Mesenchymal stem cell (in vitro differentiated cells and primary cell): ENCODE results near the gene TOX2.

Source experiments
- DNase-seq: peaks from one replicate; pipeline ENCODE4 v3.0.0-alpha.2; 2013
- H2AFZ ChIP-seq: one replicate; pipeline ENCODE4 v1.6.1; 2013; ENCODE audit warnings: low read depth, mild to moderate bottlenecking, control low read depth, inconsistent platforms, low read length, moderate library complexity
- H2AK5ac ChIP-seq: 2 replicates; pipeline ENCODE4 v1.6.1; 2013; ENCODE audit warnings: low read length, moderate library complexity, mild to moderate bottlenecking, inconsistent platforms; ENCODE audit not compliant: severe bottlenecking
- H2BK120ac ChIP-seq: one replicate; pipeline ENCODE4 v1.6.1; 2013; ENCODE audit warnings: low read depth, mild to moderate bottlenecking, inconsistent platforms, low read length, moderate library complexity
- H2BK12ac ChIP-seq, 2 experiments: one replicate each; pipeline ENCODE4 v1.6.1; 2013; ENCODE audit warnings: inconsistent platforms in 2 of 2, low read length in 2 of 2, mild to moderate bottlenecking in 2 of 2, moderate library complexity in 2 of 2, control low read depth in 1 of 2
- H2BK15ac ChIP-seq: one replicate; pipeline ENCODE4 v1.6.1; 2013; ENCODE audit warnings: mild to moderate bottlenecking, low read depth, inconsistent platforms; ENCODE audit not compliant: poor library complexity, severe bottlenecking
- H2BK5ac ChIP-seq: 2 replicates; pipeline ENCODE4 v1.6.1; 2013; ENCODE audit warnings: low read depth, mild to moderate bottlenecking, low read length, control low read depth, inconsistent platforms; ENCODE audit not compliant: poor library complexity, severe bottlenecking
- H3K14ac ChIP-seq, 2 experiments: one replicate each; pipeline ENCODE4 v1.6.1; 2013; ENCODE audit warnings: inconsistent platforms in 2 of 2, low read length in 2 of 2, control low read depth in 1 of 2, mild to moderate bottlenecking in 1 of 2, moderate library complexity in 1 of 2
- H3K18ac ChIP-seq, 2 experiments: one replicate each; pipeline ENCODE4 v1.6.1; 2013; ENCODE audit warnings: inconsistent platforms in 2 of 2, low read length in 2 of 2, control low read depth in 1 of 2, low read depth in 1 of 2, mild to moderate bottlenecking in 1 of 2
- H3K23ac ChIP-seq, 2 experiments: one replicate each; pipeline ENCODE4 v1.6.1; 2013; ENCODE audit warnings: inconsistent platforms in 2 of 2, low read length in 2 of 2, mild to moderate bottlenecking in 2 of 2, moderate library complexity in 2 of 2, control low read depth in 1 of 2
- H3K27ac ChIP-seq: 2 replicates; pipeline ENCODE4 v1.5.1; 2013; ENCODE audit warnings: mild to moderate bottlenecking, moderate library complexity, low read length, control low read depth, inconsistent platforms; ENCODE audit not compliant: poor library complexity, severe bottlenecking
- H3K27me3 ChIP-seq, 2 experiments: 2 replicates each; pipeline versions ENCODE4 v1.6.1 to v1.7.0; 2013; ENCODE audit warnings: low read length in 2 of 2, mild to moderate bottlenecking in 2 of 2, moderate library complexity in 2 of 2, control low read depth in 1 of 2, inconsistent platforms in 1 of 2; ENCODE audit not compliant: control insufficient read depth in 1 of 2, insufficient read depth in 1 of 2
- H3K36me3 ChIP-seq, 2 experiments: 2 replicates each; pipeline versions ENCODE4 v1.6.1 to v1.7.0; 2013; ENCODE audit warnings: low read length in 2 of 2, control low read depth in 1 of 2, inconsistent platforms in 1 of 2, low read depth in 1 of 2, mild to moderate bottlenecking in 1 of 2; ENCODE audit not compliant: insufficient read depth in 2 of 2, control insufficient read depth in 1 of 2
- H3K4ac ChIP-seq, 2 experiments: one replicate each; pipeline ENCODE4 v1.6.1; 2013; ENCODE audit warnings: inconsistent platforms in 2 of 2, low read length in 2 of 2, mild to moderate bottlenecking in 2 of 2, moderate library complexity in 2 of 2, control low read depth in 1 of 2, low read depth in 1 of 2
- H3K4me1 ChIP-seq: 2 replicates; pipeline ENCODE4 v1.6.1; 2013; ENCODE audit warnings: low read depth, low read length, control low read depth; ENCODE audit not compliant: control insufficient read depth, insufficient read depth
- H3K4me2 ChIP-seq: 2 replicates; pipeline ENCODE4 v1.6.1; 2013; ENCODE audit warnings: low read length, mild to moderate bottlenecking, inconsistent platforms; ENCODE audit not compliant: poor library complexity, severe bottlenecking
- H3K4me3 ChIP-seq, 2 experiments: 2 replicates each; pipeline versions ENCODE4 v1.5.1 to v1.7.0; 2013; ENCODE audit warnings: low read length in 2 of 2, mild to moderate bottlenecking in 2 of 2, control low read depth in 1 of 2, low read depth in 1 of 2; ENCODE audit not compliant: insufficient read depth in 1 of 2
- H3K79me1 ChIP-seq: replicated peaks from 2 replicates; pipeline ENCODE4 v1.6.1; 2013; ENCODE audit warnings: mild to moderate bottlenecking, control low read depth, low read length, inconsistent platforms; ENCODE audit not compliant: poor library complexity, severe bottlenecking
- H3K9ac ChIP-seq: 2 replicates; pipeline ENCODE4 v1.7.0; 2013; ENCODE audit warnings: mild to moderate bottlenecking, low read length, moderate library complexity
- H3K9me3 ChIP-seq: 2 replicates; pipeline ENCODE4 v1.7.0; 2013; ENCODE audit warnings: mild to moderate bottlenecking, low read length; ENCODE audit not compliant: control insufficient read depth
- H4K8ac ChIP-seq: one replicate; pipeline ENCODE4 v1.6.1; 2013; ENCODE audit warnings: inconsistent platforms, mild to moderate bottlenecking, low read length, moderate library complexity
- H4K91ac ChIP-seq: one replicate; pipeline ENCODE4 v1.6.1; 2013; ENCODE audit warnings: mild to moderate bottlenecking, low read length, inconsistent platforms
- WGBS: methylation state at CpG from one replicate; pipeline ENCODE4 v1.1.7; 2013; ENCODE audit warnings: mixed read lengths; 5-methylcytosine and 5-hydroxymethylcytosine counted together

Gene TOX2

GRCh38 chr20:43900121-43900466 is 14.6 kb upstream of the TOX2 start:
- Histone ChIP-seq H3K4me2 (no peak overlapping the region), H2BK120ac (no peak overlapping the region), H3K27me3 (peaks cover 0 to 34% of the 10 kb centered on the region in 2 experiments), H2BK15ac (no peak overlapping the region), H3K4ac (no peak overlapping the region), H3K18ac (no peak overlapping the region), H4K8ac (no peak overlapping the region), H3K79me1 (no peaks in the 10 kb centered on the region), H3K4me1 (no peaks in the 10 kb centered on the region), H3K9ac (no peak overlapping the region), H3K27ac (no peak overlapping the region), H4K91ac (no peak overlapping the region), H2BK5ac (no peak overlapping the region), H3K36me3 (no peaks in the 10 kb centered on the region), H2AK5ac (no peak overlapping the region), H2BK12ac (no peak overlapping the region), H2AFZ (no peak overlapping the region), H3K23ac (no peak overlapping the region), H3K9me3 (peaks cover 9% of the 10 kb centered on the region), H3K4me3 (no peak overlapping the region), H3K14ac (no peak overlapping the region)
- DNase-seq: no peak
- WGBS: 73% methylated on average over 5 of the region's 5 CpGs

- no peak overlapping the region for H3K23ac ChIP-seq
- H2BK15ac ChIP-seq: no peak overlapping the region
- H3K4me3 ChIP-seq: no peak overlapping the region
- H3K4me1 ChIP-seq: no peaks in the 10 kb centered on the region
- no peak overlapping the region for H3K9ac ChIP-seq
- H2BK120ac ChIP-seq: no peak overlapping the region
- no peak overlapping the region for H2BK12ac ChIP-seq
- H3K27ac ChIP-seq: no peak overlapping the region
- H3K27me3 ChIP-seq: peaks cover 0 to 33% of the 10 kb centered on the region in 2 experiments
- H3K4ac ChIP-seq: no peak overlapping the region
- 86% methylated on average over 4 of the region's 4 CpGs for WGBS
- no peak overlapping the region for H4K8ac ChIP-seq
- H2BK5ac ChIP-seq: no peak overlapping the region
- H3K18ac ChIP-seq: no peak overlapping the region
- H3K36me3 ChIP-seq: no peaks in the 10 kb centered on the region
- H3K79me1 ChIP-seq: no peaks in the 10 kb centered on the region
- H3K4me2 ChIP-seq: no peak overlapping the region
- H2AFZ ChIP-seq: no peak overlapping the region
- peaks cover 9% of the 10 kb centered on the region for H3K9me3 ChIP-seq
- no peak overlapping the region for H4K91ac ChIP-seq
- DNase-seq: no peak
- H3K14ac ChIP-seq: no peak overlapping the region
- no peak overlapping the region for H2AK5ac ChIP-seq
Observed at GRCh38 chr20:43900496-43900895, 14.2 kb upstream of the TOX2 start.

GRCh38 chr20:43901296-43901695 is 13.4 kb upstream of the TOX2 start:
- Histone ChIP-seq H2AFZ (no peak overlapping the region), H3K27me3 (peaks cover 0 to 40% of the 10 kb centered on the region in 2 experiments), H4K8ac (no peak overlapping the region), H3K4ac (no peak overlapping the region), H3K9me3 (peaks cover 9% of the 10 kb centered on the region), H3K4me3 (no peak overlapping the region), H3K79me1 (no peaks in the 10 kb centered on the region), H2BK5ac (no peak overlapping the region), H4K91ac (no peak overlapping the region), H3K14ac (no peak overlapping the region), H2BK12ac (no peak overlapping the region), H3K36me3 (no peaks in the 10 kb centered on the region), H3K18ac (no peak overlapping the region), H3K23ac (no peak overlapping the region), H3K4me2 (no peak overlapping the region), H2BK120ac (no peak overlapping the region), H3K27ac (no peak overlapping the region), H3K9ac (no peak overlapping the region), H2AK5ac (no peak overlapping the region), H3K4me1 (no peaks in the 10 kb centered on the region), H2BK15ac (no peak overlapping the region)
- 98% methylated on average over 3 of the region's 3 CpGs for WGBS
- DNase-seq: no peak

GRCh38 chr20:43903953-43904826 is 10.5 kb upstream of the TOX2 start:
- WGBS: 69% methylated on average over 13 of the region's 14 CpGs
- Histone ChIP-seq H3K9ac (no peak overlapping the region), H3K79me1 (no peaks in the 10 kb centered on the region), H2BK5ac (no peak overlapping the region), H2BK12ac (peak overlapping the region in 1 of 2 experiments; percentile 69), H2AK5ac (no peak overlapping the region), H3K23ac (no peak overlapping the region), H3K27ac (no peak overlapping the region), H3K18ac (no peak overlapping the region), H3K14ac (no peak overlapping the region), H3K4ac (peak overlapping the region; percentile 18 to 33), H4K91ac (no peak overlapping the region), H4K8ac (peak overlapping the region; percentile 48), H3K36me3 (no peaks in the 10 kb centered on the region), H3K27me3 (peaks cover 0 to 45% of the 10 kb centered on the region in 2 experiments), H2BK15ac (no peak overlapping the region), H2BK120ac (no peak overlapping the region), H2AFZ (no peak overlapping the region), H3K4me3 (no peak overlapping the region), H3K4me2 (peak overlapping the region; percentile 12), H3K4me1 (no peaks in the 10 kb centered on the region), H3K9me3 (peaks cover 30% of the 10 kb centered on the region)
- DNase-seq: no peak
